ENCODE data around the gene FOXN3.

FOXN3 gene

GRCh38 chr14:89175881-89176799 lies 240.9 kb downstream of the FOXN3 start:
- ChIA-PET POLR2A (no interaction called here), CTCF (no interaction called here)
- no peak for TF ChIP-seq HDGF (IDR thresholded peaks at IDR 0.05; ENCODE audit: borderline replicate concordance)
- no peak for TF ChIP-seq CTBP1 (IDR thresholded peaks at IDR 0.05; ENCODE audit: borderline replicate concordance)
- DNase-seq (ENCODE audit: extremely low spot score), result no peak

GRCh38 chr14:89171628-89172027 lies 245.4 kb downstream of the FOXN3 start:
- ChIA-PET CTCF (no interaction called here), POLR2A (no interaction called here)
- no peak for DNase-seq (ENCODE audit: extremely low spot score)
- TF ChIP-seq HDGF (IDR thresholded peaks at IDR 0.05; ENCODE audit: borderline replicate concordance) (no peak), PKNOX1 (IDR thresholded peaks at IDR 0.05) (no peak), FOXA1 (IDR thresholded peaks at IDR 0.05) (no peak), TARDBP (IDR thresholded peaks at IDR 0.05) (no peak), NFRKB (IDR thresholded peaks at IDR 0.05) (no peak), ZNF384 (IDR thresholded peaks at IDR 0.05) (no peak), CTBP1 (IDR thresholded peaks at IDR 0.05; ENCODE audit: borderline replicate concordance) (no peak), FOXM1 (IDR thresholded peaks at IDR 0.05; ENCODE audit: borderline replicate concordance) (no peak), BHLHE40 (IDR thresholded peaks at IDR 0.05; ENCODE audit: borderline replicate concordance) (no peak), SP1 (IDR thresholded peaks at IDR 0.05) (no peak), LEF1 (IDR thresholded peaks at IDR 0.05; ENCODE audit: borderline replicate concordance) (no peak), SUZ12 (IDR thresholded peaks at IDR 0.05) (no peak)

GRCh38 chr14:89171168-89171567 lies 245.9 kb downstream of the FOXN3 start:
- CTCF ChIA-PET, result no interaction called here
- no peak for DNase-seq (ENCODE audit: extremely low spot score)
- POLR2A ChIA-PET, result no interaction called here
- TF ChIP-seq SUZ12 (IDR thresholded peaks at IDR 0.05), result no peak
- TF ChIP-seq CTBP1 (IDR thresholded peaks at IDR 0.05; ENCODE audit: borderline replicate concordance), result no peak
- no peak for TF ChIP-seq PKNOX1 (IDR thresholded peaks at IDR 0.05)
- no peak for TF ChIP-seq FOXK2 (IDR thresholded peaks at IDR 0.05)
- no peak for TF ChIP-seq TARDBP (IDR thresholded peaks at IDR 0.05)
- no peak for TF ChIP-seq ELF4 (IDR thresholded peaks at IDR 0.05)

- DNase-seq (ENCODE audit: extremely low spot score), result no peak
- ChIA-PET CTCF (no interaction called here), POLR2A (no interaction called here)
- TF ChIP-seq NFRKB (IDR thresholded peaks at IDR 0.05) (no peak), HDGF (IDR thresholded peaks at IDR 0.05; ENCODE audit: borderline replicate concordance) (no peak), FOXM1 (IDR thresholded peaks at IDR 0.05; ENCODE audit: borderline replicate concordance) (no peak), CTBP1 (IDR thresholded peaks at IDR 0.05; ENCODE audit: borderline replicate concordance) (no peak), FOXK2 (IDR thresholded peaks at IDR 0.05) (no peak), ARNT (IDR thresholded peaks at IDR 0.05) (no peak), BHLHE40 (IDR thresholded peaks at IDR 0.05; ENCODE audit: borderline replicate concordance) (no peak), FOXA1 (IDR thresholded peaks at IDR 0.05) (no peak), PKNOX1 (IDR thresholded peaks at IDR 0.05) (no peak), SUZ12 (IDR thresholded peaks at IDR 0.05) (no peak), ZNF384 (IDR thresholded peaks at IDR 0.05) (no peak)
Observed at GRCh38 chr14:89167705-89168104, 249.3 kb downstream of the FOXN3 start.

- CTCF ChIA-PET, result no interaction called here
- DNase-seq (ENCODE audit: extremely low spot score), result no peak
- POLR2A ChIA-PET, result no interaction called here
- no peak for TF ChIP-seq PKNOX1 (IDR thresholded peaks at IDR 0.05)
- TF ChIP-seq TARDBP (IDR thresholded peaks at IDR 0.05), result no peak
- TF ChIP-seq ELF4 (IDR thresholded peaks at IDR 0.05), result no peak
- no peak for TF ChIP-seq LEF1 (IDR thresholded peaks at IDR 0.05; ENCODE audit: borderline replicate concordance)
- no peak for TF ChIP-seq L3MBTL2 (conservative IDR thresholded peaks at IDR 0.05)
- TF ChIP-seq ZNF384 (IDR thresholded peaks at IDR 0.05), result no peak
- no peak for TF ChIP-seq SP1 (IDR thresholded peaks at IDR 0.05)
- TF ChIP-seq SUZ12 (IDR thresholded peaks at IDR 0.05), result no peak
- TF ChIP-seq FOXM1 (IDR thresholded peaks at IDR 0.05; ENCODE audit: borderline replicate concordance), result no peak
- TF ChIP-seq FOXK2 (IDR thresholded peaks at IDR 0.05), result no peak
- no peak for TF ChIP-seq NFRKB (IDR thresholded peaks at IDR 0.05)
- no peak for TF ChIP-seq ARNT (IDR thresholded peaks at IDR 0.05)
- TF ChIP-seq FOXA1 (IDR thresholded peaks at IDR 0.05), result no peak
- TF ChIP-seq CTBP1 (IDR thresholded peaks at IDR 0.05; ENCODE audit: borderline replicate concordance), result no peak
- TF ChIP-seq HDGF (IDR thresholded peaks at IDR 0.05; ENCODE audit: borderline replicate concordance), result no peak
- TF ChIP-seq BHLHE40 (IDR thresholded peaks at IDR 0.05; ENCODE audit: borderline replicate concordance), result no peak
Observed at GRCh38 chr14:89166633-89167032, 250.4 kb downstream of the FOXN3 start.
